HG02610 (cell line): Measurements from ENCODE around the gene EVI2B.
"Not testable (repeated sequence)": the region's sequence is repeated elsewhere in the genome, so short reads cannot be mapped to it uniquely, and the experiment has no call there.

Experiments
- ATAC-seq: cut with Tn5 transposase; IDR thresholded peaks from one replicate; pipeline ENCODE4 v1.9.1; 2021; ENCODE audit warnings: mild to moderate bottlenecking, moderate library complexity; ENCODE audit not compliant: unreplicated experiment

EVI2B gene

DNA sequence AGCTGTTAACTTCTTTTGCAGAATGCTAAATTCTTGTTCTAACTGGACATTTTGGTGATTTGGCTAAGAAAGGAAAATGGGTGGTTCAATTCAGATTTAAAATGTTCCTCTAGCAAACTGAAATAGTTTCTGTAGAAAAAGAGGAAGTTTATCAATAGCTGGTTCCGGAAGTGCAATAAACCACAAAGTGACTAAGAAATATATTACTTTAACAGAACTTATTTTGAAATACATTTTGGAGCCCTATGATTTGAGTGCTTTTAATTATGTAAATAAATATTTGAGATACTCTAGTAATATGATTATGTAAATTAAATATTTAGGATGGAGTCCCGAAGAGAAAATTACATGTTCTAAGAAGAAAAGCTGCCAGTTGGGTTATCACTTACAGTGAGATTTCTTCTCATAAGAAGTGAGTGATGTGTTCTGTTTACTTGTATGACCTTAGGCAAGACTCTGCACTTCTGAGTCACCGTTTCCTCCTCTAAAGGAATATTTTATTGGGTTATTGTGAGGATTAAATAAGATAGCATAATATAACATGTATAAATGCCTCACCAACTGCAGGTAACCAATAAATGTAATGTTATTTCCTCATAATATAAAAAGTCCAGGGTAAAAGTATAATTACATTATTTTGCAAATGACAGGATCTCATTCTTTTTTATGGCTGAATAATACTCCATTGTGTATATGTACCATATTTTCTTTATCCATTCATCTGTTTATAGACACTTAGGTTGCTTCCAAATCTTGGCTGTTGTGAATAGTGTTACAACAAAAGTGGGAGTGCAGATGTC lies at the start of gene EVI2B:
Gene EVI2B (minus strand): TSS at position 73 of the 800 bp plus-strand sequence. CDS start 8,445 bp downstream, outside the sequence.
- peak; percentile 32 for ATAC-seq

GRCh38 chr17:31357839-31358394 lies 44.1 kb upstream of the EVI2B start:
- no peak for ATAC-seq

DNA sequence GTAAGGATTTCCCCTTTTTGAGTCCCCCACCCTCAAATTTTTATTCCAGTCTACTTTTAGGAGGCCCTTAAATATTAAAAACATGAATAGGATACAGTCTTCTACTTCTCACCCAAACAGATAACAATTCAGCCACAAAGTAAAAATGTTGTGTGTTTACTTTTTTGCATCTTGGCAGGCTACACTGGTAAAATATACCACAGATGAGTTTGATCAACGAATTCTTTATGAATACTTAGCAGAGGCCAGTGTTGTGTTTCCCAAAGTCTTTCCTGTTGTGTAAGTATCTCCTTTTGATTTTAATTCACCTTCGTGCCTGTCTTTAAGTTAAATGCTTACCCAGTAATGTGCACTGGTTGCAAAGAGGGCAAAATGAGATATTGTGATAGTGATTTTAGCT lies 43.2 kb upstream of the EVI2B start:
- ATAC-seq: no peak

- no peak for ATAC-seq
Measured at GRCh38 chr17:31355935-31356334, 42.1 kb upstream of the EVI2B start.

- no peak for ATAC-seq
Measured at GRCh38 chr17:31349454-31349853, 35.6 kb upstream of the EVI2B start.

GRCh38 chr17:31345191-31345747 lies 31.4 kb upstream of the EVI2B start:
- ATAC-seq: not testable (repeated sequence)

DNA sequence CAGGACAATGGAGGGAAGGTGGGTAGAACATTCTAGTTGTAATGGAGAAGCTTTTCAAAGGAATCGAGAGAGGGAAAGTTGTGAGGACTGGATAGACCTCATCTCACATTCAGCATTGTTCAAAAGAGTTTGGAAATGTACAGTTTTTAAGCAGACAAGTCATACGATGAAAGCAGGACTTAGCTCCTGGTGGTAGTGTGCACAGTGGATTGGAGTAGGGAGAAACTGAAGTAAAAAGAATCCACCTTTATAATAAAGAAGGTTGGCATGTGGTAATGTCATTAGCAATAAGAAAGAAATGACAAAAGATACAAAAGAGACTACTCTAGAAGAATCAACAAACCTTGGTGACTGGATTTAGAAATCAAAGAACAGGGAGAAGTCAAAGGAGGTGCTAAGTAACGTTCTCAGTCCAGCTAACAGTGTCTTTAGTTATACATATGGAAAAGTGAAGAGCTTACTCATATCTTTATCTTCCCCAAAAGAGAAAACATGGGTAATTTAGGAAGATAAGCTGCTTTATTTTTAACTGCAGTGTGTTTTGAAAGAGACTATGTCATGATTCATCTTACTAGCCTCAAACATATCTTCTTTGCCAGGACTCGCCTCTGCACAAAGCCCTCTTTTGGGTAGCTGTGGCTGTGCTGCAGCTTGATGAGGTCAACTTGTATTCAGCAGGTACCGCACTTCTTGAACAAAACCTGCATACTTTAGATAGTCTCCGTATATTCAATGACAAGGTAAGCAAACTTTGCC lies 26.2 kb upstream of the EVI2B start:
- ATAC-seq: no peak

DNA sequence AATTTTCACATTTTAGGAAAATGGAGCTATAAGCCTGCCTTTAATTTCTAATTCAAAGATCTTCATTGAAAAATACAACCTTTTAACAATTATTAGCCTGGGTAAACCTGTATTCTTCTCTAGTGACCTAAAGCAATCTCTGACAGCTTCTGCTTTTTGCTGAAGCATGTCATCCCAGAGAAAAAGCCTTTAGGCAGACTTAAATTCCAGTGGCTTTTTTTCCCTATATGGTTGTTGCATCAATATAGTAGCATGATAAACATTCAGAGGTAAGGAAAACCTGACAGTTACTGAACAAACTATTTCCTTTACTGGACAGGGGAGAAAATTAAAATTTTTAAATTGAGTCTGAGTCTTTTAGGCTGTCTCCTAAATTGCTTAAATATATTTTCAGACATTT lies 15.4 kb upstream of the EVI2B start:
- ATAC-seq: no peak

DNA sequence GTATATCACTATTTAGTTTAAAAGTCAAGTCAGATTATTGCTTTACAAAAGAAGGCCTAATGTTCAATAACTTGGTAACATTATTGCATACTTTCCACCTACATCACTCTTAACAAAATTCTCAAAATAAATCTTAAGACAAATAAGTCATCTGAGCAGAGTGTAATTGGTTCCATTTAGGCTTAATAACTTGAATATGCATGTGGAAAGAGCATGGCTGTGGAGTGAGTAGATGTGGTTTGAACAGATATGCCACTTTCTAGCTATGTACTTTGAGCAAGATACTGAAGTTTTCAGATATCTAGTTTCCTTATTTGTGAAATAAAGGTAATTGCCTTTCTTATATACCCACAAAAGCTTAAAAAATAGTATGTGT lies 14.3 kb upstream of the EVI2B start:
- ATAC-seq: no peak

DNA sequence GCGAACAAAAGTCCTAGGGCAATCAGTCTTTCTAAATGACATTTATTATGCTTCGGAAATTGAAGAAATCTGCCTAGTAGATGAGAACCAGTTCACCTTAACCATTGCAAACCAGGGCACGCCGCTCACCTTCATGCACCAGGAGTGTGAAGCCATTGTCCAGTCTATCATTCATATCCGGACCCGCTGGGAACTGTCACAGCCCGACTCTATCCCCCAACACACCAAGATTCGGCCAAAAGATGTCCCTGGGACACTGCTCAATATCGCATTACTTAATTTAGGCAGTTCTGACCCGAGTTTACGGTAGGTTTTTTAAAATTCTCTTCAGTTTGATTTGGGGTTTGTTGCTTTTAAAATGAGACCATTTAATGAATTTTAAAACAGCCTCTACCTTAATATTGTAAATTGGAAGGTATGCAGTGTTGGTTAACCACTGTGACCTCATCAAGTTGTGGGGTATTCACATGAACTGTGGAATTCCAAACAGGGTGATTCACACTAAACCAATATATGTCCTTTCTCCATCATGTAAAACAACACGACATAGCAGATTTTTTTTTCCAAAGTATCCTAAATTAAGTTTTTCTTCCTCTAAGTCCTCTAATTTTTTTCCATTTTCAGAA lies 13.8 kb upstream of the EVI2B start:
- no peak for ATAC-seq

- no peak for ATAC-seq
Measured at GRCh38 chr17:31323551-31323950, 9.7 kb upstream of the EVI2B start.

GRCh38 chr17:31321966-31322365 lies 8.1 kb upstream of the EVI2B start:
- ATAC-seq: no peak

- ATAC-seq: peak; percentile 44
Measured at GRCh38 chr17:31321481-31321880, 7.6 kb upstream of the EVI2B start, which contains the start of gene EVI2A. Gene EVI2A (minus strand): TSS chr17:31321622. CDS start chr17:31319013, 2,609 bp downstream.

GRCh38 chr17:31320791-31321190 lies 6.9 kb upstream of the EVI2B start:
- ATAC-seq: no peak

DNA sequence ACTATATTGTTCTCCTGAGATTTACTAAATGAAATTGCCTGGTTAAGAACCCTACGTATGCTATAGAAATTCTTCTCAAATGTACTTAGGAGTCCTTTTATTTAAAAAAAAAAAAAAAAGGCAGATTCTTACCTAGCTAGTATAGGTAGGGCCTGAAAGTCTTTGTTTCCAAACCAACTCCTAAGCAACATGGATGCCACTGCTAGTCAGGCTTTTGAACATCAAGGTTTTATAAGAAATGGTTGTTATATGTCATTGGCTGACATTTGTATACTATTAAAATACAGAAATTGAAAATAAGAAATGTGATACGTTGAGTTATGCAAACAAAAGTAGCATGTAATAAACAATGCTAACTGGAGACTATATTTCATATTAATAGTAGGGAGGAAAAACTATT lies 6.4 kb upstream of the EVI2B start:
- ATAC-seq: no peak

DNA sequence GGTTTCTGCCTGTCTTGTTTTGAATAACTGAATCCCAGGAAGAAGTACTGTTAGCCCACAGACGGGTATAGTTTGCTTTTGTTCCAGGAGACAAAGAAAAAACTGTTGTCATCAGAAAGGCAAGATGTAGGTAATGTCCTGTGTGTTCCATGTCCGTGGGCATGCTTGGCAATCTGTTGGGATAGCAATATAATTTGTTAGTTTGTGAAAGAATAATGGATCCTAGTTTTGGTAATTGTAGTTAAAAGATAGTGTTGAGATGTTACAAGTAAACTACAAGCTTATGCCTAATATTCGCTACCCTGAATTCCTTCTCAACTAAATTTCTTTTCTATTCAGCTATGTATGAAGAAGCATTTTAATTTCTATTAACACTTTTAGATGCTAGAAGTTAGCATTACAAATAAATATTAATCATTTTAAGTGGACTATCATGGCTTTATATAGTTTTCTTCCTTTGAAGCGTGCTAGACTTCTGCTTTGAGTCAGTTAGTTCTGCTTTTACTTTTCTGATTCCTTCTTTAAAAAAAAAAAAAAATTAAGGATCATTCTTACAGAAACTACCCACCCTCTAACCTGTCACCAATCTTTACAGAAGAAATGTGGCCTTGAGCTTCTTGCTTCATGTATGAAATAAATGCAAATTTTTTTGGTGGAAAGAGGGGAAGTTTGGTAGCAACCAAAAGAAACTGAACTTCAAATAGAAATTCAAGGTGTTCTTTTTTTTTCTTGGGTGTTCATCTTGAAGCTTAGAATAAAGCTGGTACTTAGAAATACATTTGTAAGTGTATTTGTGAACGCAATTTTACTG lies 5.2 kb upstream of the EVI2B start:
- peak; percentile 34 for ATAC-seq

DNA sequence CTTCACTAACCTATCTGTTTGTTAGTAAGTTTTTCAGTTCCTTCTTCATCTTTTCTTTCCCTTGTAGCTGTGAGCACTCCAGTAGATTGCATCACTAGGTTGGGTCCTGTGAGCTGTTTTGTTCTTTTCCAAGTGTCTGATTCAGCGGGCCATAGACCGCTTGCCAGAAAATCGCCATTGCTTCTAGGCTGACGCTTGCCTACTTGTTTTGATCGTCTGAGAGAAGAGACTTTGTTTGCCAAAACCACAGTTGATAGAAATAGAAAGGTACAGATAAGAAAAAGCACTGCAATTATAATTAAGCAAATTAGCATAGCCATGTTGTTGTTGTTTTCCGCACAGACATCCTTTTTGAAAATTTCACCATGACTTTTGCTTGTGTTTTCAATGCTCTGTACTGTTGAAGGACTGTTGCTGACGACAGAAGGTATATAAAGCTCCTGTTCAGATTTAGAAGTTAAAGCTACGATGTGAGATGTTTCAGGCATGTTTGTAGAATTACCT lies 4.5 kb upstream of the EVI2B start:
- peak; percentile 28 for ATAC-seq

DNA sequence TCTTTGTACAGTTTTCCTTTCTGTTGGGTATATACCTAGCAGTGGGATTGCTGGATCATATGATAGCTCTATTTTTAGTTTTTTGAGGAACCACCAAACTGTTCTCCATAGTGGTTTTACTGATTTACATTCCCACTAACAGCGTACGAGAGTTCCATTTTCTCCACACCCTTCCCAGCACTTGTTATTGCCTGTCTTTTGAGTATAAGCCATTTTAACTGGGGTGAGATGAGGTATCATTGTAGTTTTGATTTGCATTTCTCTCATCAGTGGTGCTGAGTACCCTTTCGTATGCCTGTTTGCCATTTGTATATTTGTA lies 887 bp upstream of the EVI2B start:
- no peak for ATAC-seq

DNA sequence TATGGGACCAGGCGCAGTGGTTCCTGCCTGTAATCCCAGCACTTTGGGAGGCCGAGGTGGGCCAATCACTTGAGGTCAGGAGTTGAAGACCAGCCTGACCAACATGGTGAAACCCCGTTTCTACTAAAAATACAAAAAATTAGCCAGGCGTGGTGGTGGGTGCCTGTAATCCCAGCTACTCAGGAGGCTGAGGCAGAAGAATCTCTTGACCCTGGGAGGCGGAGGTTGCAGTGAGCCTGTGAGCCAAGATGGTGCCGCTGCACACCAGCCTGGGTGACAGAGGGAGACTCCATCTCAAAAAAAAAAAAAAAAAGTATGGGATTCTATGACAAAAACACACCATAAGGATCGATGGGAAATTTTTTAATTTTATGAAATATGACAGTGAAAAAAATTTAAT lies 1.6 kb downstream of the EVI2B start:
- ATAC-seq: not testable (repeated sequence)

- ATAC-seq: no peak
Measured at GRCh38 chr17:31311526-31311925, 2.3 kb downstream of the EVI2B start.
